K562 (cell line): ENCODE measurements around the gene DNAAF3. TPM values are rescaled to one million over a fixed set of nuclear protein-coding genes. Genes with fewer than 3 reads are reported as not detected.

ENCODE experiments used
- ATF1 ChIP-seq, 2 experiments: fragments of 450-650 bp in 1 of 2; IDR thresholded peaks; 2 replicates each; pipeline ENCODE4 v1.6.1; 2016; ENCODE audit warnings: missing compliant biosample characterization in 1 of 2, missing genetic modification characterization in 1 of 2
- CBX3 ChIP-seq, 2 experiments: IDR thresholded peaks; 1 replicate in 1 of 2; 2 replicates in 1 of 2; pipeline ENCODE4 v1.6.1; 2012; ENCODE audit warnings: inconsistent platforms in 2 of 2, low read length in 2 of 2, borderline replicate concordance in 1 of 2, control low read depth in 1 of 2
- FOSL1 ChIP-seq: fragments of 200-800 bp; sonication (Bioruptor generic); conservative IDR thresholded peaks from 2 replicates; pipeline ENCODE4 v1.6.1; 2016; ENCODE audit warnings: missing genetic modification characterization, missing compliant biosample characterization
- GATAD2A ChIP-seq: fragments of 450-650 bp; IDR thresholded peaks from 2 replicates; pipeline ENCODE4 v1.6.1; 2017
- HDAC1 ChIP-seq, 2 experiments: fragments of 450-650 bp; IDR thresholded peaks; 2 replicates each; pipeline ENCODE4 v1.6.1; 2016 to 2017; ENCODE audit warnings: inconsistent platforms in 1 of 2, mild to moderate bottlenecking in 1 of 2, moderate library complexity in 1 of 2
- HLTF ChIP-seq: fragments of 450-650 bp; IDR thresholded peaks from 2 replicates; pipeline ENCODE4 v1.6.1; 2016
- JUNB ChIP-seq: fragments of 450-650 bp; formaldehyde crosslinking; conservative IDR thresholded peaks from 2 replicates; pipeline ENCODE4 v1.4.0; 2020; ENCODE audit warnings: mild to moderate bottlenecking
- MAX ChIP-seq: sonication (generic); formaldehyde crosslinking; IDR thresholded peaks from 2 replicates; pipeline ENCODE4 v1.9.0; 2022; ENCODE audit warnings: mild to moderate bottlenecking, missing genetic modification reagents
- MED1 ChIP-seq: sonication (generic); formaldehyde crosslinking; IDR thresholded peaks from 2 replicates; pipeline ENCODE4 v1.8.1; 2023; ENCODE audit warnings: missing genetic modification reagents, borderline replicate concordance
- POLR2A ChIP-seq: fragments of 450-650 bp; conservative IDR thresholded peaks from 2 replicates; pipeline ENCODE4 v1.6.1; 2016
- POLR2AphosphoS2 ChIP-seq: IDR thresholded peaks from 2 replicates; pipeline ENCODE4 v1.6.1; 2012; ENCODE audit warnings: low read length, improper control_type of control experiment
- RFX7 ChIP-seq: fragments of 250-450 bp; sonication (Bioruptor Pico); IDR thresholded peaks from 2 replicates; pipeline ENCODE4 v1.5.1; 2021; ENCODE audit warnings: mild to moderate bottlenecking
- SIN3B ChIP-seq: fragments of 450-650 bp; IDR thresholded peaks from 2 replicates; pipeline ENCODE4 v1.6.1; 2017; ENCODE audit warnings: low read depth, mild to moderate bottlenecking, moderate library complexity
- SMARCA5 ChIP-seq: fragments of 450-650 bp; IDR thresholded peaks from 2 replicates; pipeline ENCODE4 v1.6.1; 2016
- SRSF9 ChIP-seq: fragments of 200-400 bp; formaldehyde crosslinking; IDR thresholded peaks from 2 replicates; pipeline ENCODE4 v1.6.1; 2017; ENCODE audit warnings: low read depth, low read length, borderline replicate concordance
- ZNF217 ChIP-seq: sonication (generic); formaldehyde crosslinking; IDR thresholded peaks from 2 replicates; pipeline ENCODE4 v1.8.0; 2022; ENCODE audit warnings: mild to moderate bottlenecking, missing genetic modification reagents
- ZNF584 ChIP-seq: fragments of 200-800 bp; sonication (Bioruptor generic); IDR thresholded peaks from 2 replicates; pipeline ENCODE4 v1.6.1; 2016; ENCODE audit warnings: low read depth, mild to moderate bottlenecking, missing genetic modification characterization, missing compliant biosample characterization
- ZNF589 ChIP-seq: fragments of 200-800 bp; sonication (Bioruptor generic); IDR thresholded peaks from 2 replicates; pipeline ENCODE4 v1.6.1; 2016; ENCODE audit warnings: low read depth, missing genetic modification characterization, missing compliant biosample characterization
- ZNF77 ChIP-seq: fragments of 250-450 bp; sonication (Bioruptor Pico); IDR thresholded peaks from 2 replicates; pipeline ENCODE4 v1.5.0; 2020
- polyA plus RNA-seq, 8 experiments: library from polyadenylated mRNA; depleted of rRNA in 4 of 8; stranded (reverse) in 5 of 8; unstranded in 3 of 8; fragments of >200 nt; fragmentation: Nextera tagmentation in 2 of 8; fragmentation: Illumina TruSeq in 1 of 8; extraction: Ambion mirVana in 2 of 8; extraction: Trizol in 1 of 8; gene quantifications; 2 replicates each; pipeline versions ENCODE4 v1.2.1 to v1.2.3, GENCODE V29; 2011 to 2014; ENCODE audit warnings: inconsistent platforms in 1 of 8, missing spikeins in 1 of 8
- total RNA-seq, 7 experiments: library from RNA; depleted of rRNA in 6 of 7; stranded (reverse); fragments of >200 nt in 6 of 7; fragmentation: Illumina TruSeq in 2 of 7; extraction: Trizol in 2 of 7; gene quantifications; 2 replicates each; pipeline versions ENCODE4 v1.2.1 to v1.2.3, GENCODE V29; 2011 to 2021; ENCODE audit warnings: low replicate concordance in 1 of 7
- TF ChIP-seq, protein P1 (sequence below): fragments of 450-650 bp; conservative IDR thresholded peaks from 2 replicates; pipeline ENCODE4 v1.6.1; 2016; ENCODE audit warnings: missing genetic modification characterization, low read depth, mild to moderate bottlenecking, control low read depth, missing compliant biosample characterization
- TF ChIP-seq, protein P2 (sequence below): fragments of 150-350 bp; IDR thresholded peaks from 2 replicates; pipeline ENCODE4 v1.6.1; 2014; ENCODE audit warnings: low read depth, mild to moderate bottlenecking, low read length, borderline replicate concordance
- TF ChIP-seq, protein P3 (sequence below): fragments of 250-450 bp; sonication (Bioruptor Pico); IDR thresholded peaks from 2 replicates; pipeline ENCODE4 v1.9.0; 2021; ENCODE audit warnings: mild to moderate bottlenecking
- TF ChIP-seq, protein P4 (sequence below), 2 experiments: fragments of 450-650 bp; IDR thresholded peaks; 2 replicates each; pipeline ENCODE4 v1.6.1; 2016

Gene DNAAF3
- total and polyA plus RNA-seq, 9 of the 15 experiments (the other 6 are each of a cell fraction or from before 2014, with no cell fraction given): 21.6 to 61.5 (median 43.0) TPM

DNA sequence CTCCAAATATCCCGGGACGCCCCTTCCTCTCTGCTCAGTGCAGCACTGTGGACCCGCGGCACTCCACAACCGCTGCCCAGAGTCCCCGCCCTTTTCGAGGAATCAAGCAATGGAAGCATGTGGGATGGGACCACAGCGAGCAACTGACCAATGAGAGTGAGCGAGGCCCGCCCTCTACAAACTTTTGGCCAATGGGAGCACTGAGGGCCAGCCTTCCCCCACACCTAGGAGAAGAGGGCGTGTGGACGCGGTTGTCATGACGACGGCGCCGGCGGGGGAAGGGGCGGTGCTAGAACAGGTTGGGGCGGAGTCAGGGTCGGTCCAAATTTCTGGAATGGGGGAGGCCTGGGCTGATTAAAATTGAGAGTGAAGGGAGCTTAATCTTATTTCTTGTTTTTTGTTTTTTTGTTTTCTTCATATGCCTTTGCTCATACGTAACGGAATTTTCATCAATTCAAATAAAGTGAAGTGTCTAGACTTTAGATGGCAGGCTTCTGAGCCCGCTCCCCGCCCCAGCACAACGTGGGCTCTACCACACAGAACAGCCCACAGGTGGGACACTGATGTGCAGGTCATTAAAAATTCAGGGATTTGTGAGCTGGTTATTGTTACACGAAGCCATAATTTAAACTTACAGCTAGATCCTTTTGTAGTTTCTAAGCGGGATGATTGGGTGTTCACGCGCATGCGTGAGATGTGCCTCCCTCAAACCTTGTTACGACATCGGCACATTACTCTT lies at the start of gene DNAAF3 (continued):
- TF ChIP-seq, protein P1, sequence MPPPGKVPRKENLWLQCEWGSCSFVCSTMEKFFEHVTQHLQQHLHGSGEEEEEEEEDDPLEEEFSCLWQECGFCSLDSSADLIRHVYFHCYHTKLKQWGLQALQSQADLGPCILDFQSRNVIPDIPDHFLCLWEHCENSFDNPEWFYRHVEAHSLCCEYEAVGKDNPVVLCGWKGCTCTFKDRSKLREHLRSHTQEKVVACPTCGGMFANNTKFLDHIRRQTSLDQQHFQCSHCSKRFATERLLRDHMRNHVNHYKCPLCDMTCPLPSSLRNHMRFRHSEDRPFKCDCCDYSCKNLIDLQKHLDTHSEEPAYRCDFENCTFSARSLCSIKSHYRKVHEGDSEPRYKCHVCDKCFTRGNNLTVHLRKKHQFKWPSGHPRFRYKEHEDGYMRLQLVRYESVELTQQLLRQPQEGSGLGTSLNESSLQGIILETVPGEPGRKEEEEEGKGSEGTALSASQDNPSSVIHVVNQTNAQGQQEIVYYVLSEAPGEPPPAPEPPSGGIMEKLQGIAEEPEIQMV (tag): no peak
- TF ChIP-seq SIN3B: peak; percentile 29; the same call in 1 of the 2 replicates
- TF ChIP-seq MAX: peak; percentile 49; the same call in 1 of the 2 replicates
- no peak for TF ChIP-seq SMARCA5
- 0 out of 2 replicates have a peak, but pooled peaks have one; percentile 53 for TF ChIP-seq POLR2AphosphoS2
- no peak for TF ChIP-seq POLR2A
- no peak for TF ChIP-seq FOSL1 (tag)
- TF ChIP-seq SRSF9: no peak
- no peak for TF ChIP-seq ZNF589
- TF ChIP-seq, protein P2, sequence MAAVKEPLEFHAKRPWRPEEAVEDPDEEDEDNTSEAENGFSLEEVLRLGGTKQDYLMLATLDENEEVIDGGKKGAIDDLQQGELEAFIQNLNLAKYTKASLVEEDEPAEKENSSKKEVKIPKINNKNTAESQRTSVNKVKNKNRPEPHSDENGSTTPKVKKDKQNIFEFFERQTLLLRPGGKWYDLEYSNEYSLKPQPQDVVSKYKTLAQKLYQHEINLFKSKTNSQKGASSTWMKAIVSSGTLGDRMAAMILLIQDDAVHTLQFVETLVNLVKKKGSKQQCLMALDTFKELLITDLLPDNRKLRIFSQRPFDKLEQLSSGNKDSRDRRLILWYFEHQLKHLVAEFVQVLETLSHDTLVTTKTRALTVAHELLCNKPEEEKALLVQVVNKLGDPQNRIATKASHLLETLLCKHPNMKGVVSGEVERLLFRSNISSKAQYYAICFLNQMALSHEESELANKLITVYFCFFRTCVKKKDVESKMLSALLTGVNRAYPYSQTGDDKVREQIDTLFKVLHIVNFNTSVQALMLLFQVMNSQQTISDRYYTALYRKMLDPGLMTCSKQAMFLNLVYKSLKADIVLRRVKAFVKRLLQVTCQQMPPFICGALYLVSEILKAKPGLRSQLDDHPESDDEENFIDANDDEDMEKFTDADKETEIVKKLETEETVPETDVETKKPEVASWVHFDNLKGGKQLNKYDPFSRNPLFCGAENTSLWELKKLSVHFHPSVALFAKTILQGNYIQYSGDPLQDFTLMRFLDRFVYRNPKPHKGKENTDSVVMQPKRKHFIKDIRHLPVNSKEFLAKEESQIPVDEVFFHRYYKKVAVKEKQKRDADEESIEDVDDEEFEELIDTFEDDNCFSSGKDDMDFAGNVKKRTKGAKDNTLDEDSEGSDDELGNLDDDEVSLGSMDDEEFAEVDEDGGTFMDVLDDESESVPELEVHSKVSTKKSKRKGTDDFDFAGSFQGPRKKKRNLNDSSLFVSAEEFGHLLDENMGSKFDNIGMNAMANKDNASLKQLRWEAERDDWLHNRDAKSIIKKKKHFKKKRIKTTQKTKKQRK: peak; percentile 56; the same call in 1 of the 2 replicates
- TF ChIP-seq ZNF77 (CRISPR knock-in tag): no peak
- no peak for TF ChIP-seq ZNF584 (CRISPR knock-in tag)
- TF ChIP-seq JUNB (CRISPR knock-in tag): no peak
- no peak for TF ChIP-seq HDAC1 (IDR thresholded peaks at IDR 0.05)
- TF ChIP-seq RFX7 (CRISPR knock-in tag): no peak
- TF ChIP-seq HLTF: peak; percentile 75; the same call in 1 of the 2 replicates
- TF ChIP-seq MED1 (CRISPR knock-in tag): no peak
- no peak for TF ChIP-seq GATAD2A
- TF ChIP-seq, protein P3, sequence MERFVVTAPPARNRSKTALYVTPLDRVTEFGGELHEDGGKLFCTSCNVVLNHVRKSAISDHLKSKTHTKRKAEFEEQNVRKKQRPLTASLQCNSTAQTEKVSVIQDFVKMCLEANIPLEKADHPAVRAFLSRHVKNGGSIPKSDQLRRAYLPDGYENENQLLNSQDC: no peak
- TF ChIP-seq, protein P4, sequence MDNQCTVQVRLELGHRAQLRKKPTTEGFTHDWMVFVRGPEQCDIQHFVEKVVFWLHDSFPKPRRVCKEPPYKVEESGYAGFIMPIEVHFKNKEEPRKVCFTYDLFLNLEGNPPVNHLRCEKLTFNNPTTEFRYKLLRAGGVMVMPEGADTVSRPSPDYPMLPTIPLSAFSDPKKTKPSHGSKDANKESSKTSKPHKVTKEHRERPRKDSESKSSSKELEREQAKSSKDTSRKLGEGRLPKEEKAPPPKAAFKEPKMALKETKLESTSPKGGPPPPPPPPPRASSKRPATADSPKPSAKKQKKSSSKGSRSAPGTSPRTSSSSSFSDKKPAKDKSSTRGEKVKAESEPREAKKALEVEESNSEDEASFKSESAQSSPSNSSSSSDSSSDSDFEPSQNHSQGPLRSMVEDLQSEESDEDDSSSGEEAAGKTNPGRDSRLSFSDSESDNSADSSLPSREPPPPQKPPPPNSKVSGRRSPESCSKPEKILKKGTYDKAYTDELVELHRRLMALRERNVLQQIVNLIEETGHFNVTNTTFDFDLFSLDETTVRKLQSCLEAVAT (IDR thresholded peaks at IDR 0.05): no peak
- TF ChIP-seq ZNF217 (CRISPR knock-in tag): no peak
- TF ChIP-seq ATF1 (CRISPR knock-in tag; IDR thresholded peaks at IDR 0.05): no peak
- TF ChIP-seq ATF1 (tag; IDR thresholded peaks at IDR 0.05): no peak
- no peak for TF ChIP-seq CBX3 (IDR thresholded peaks at IDR 0.05; ENCODE audit: borderline replicate concordance in 1 of 2, low read length in 2 of 2)
